Muscle layer of duodenum (tissue), 2 donors: ENCODE data around the gene NKAIN2.
"Not testable (repeated sequence)": the region's sequence is repeated elsewhere in the genome, so short reads cannot be mapped to it uniquely, and the experiment has no call there.

Experiments
- H3K27ac ChIP-seq: one replicate; pipeline ENCODE4 v1.7.0; 2013; ENCODE audit warnings: mild to moderate bottlenecking, low read length
- H3K27me3 ChIP-seq: one replicate; pipeline ENCODE4 v1.7.0; 2013; ENCODE audit warnings: low read depth, mild to moderate bottlenecking, control low read depth, low read length
- H3K36me3 ChIP-seq, 2 donors: one replicate each; pipeline ENCODE4 v1.7.0; 2013; ENCODE audit warnings: low read length in 2 of 2, control low read depth in 1 of 2, mild to moderate bottlenecking in 1 of 2; ENCODE audit not compliant: insufficient read depth in 2 of 2, control insufficient read depth in 1 of 2
- H3K4me1 ChIP-seq, 2 donors: one replicate each; pipeline ENCODE4 v1.7.0; 2013; ENCODE audit warnings: low read length in 2 of 2, mild to moderate bottlenecking in 2 of 2, control low read depth in 1 of 2, moderate library complexity in 1 of 2; ENCODE audit not compliant: insufficient read depth in 2 of 2, control insufficient read depth in 1 of 2
- H3K4me3 ChIP-seq, 2 donors: one replicate each; pipeline ENCODE4 v1.7.0; 2013; ENCODE audit warnings: low read length in 2 of 2, low read depth in 1 of 2, mild to moderate bottlenecking in 1 of 2
- H3K9me3 ChIP-seq, 2 donors: one replicate each; pipeline ENCODE4 v1.7.0; 2013; ENCODE audit warnings: low read length in 2 of 2, control low read depth in 1 of 2, mild to moderate bottlenecking in 1 of 2; ENCODE audit not compliant: control insufficient read depth in 1 of 2
- donor health status: healthy.

The NKAIN2 gene

GRCh38 chr6:124676033-124676432 lies 872.4 kb downstream of the NKAIN2 start:
- Histone ChIP-seq H3K4me1 (no peaks in the 10 kb centered on the region), H3K27me3 (no peaks in the 10 kb centered on the region), H3K36me3 (no peaks in the 10 kb centered on the region), H3K27ac (no peak overlapping the region), H3K9me3 (peaks cover 7 to 20% of the 10 kb centered on the region in 2 donors), H3K4me3 (no peak overlapping the region)

DNA sequence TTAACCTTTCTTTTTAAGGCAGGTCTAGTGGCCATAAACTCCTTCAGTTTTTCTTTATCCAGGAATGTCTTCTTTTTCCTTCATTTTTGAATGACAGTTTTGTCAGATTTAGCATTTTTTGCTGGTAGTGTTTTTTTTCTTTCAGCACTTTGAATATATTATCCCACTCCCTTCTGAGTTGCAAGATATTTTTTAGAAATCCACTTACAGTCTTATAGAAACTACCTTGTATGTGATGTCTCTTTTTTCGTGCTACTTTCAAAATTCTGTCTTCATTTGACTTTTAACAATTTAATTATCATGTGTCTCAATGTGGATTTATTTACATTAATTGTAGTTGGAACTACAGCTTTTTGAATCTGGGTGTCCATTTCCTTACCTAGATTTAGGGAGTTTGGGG lies 874.2 kb downstream of the NKAIN2 start:
- H3K9me3 ChIP-seq, result peaks cover 7 to 20% of the 10 kb centered on the region in 2 donors
- H3K27me3 ChIP-seq, result no peaks in the 10 kb centered on the region
- H3K4me3 ChIP-seq, result no peak overlapping the region

DNA sequence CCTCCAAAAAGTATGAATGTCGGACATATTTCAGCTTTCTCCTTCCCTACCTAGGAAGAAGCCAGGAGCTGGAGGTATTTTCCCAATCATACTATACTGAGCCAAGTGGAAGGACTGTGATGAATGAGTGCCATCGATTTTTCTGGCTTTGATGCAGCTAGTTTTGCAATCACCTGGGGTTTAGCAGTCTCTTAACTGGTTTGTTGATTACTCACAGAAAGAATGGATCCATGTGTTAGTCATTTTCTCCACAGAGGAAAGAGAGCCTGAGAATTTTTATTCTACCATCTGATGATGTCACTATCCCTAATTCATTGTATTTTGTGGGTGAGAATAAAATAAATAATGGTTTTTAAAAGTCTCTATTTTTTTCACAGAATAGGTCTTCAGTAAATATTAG lies 875.7 kb downstream of the NKAIN2 start:
- Histone ChIP-seq H3K27ac (no peak overlapping the region), H3K9me3 (peaks cover 7 to 14% of the 10 kb centered on the region in 2 donors), H3K4me3 (peak overlapping the region in 1 of 2 donors; percentile 20), H3K4me1 (no peaks in the 10 kb centered on the region), H3K27me3 (no peaks in the 10 kb centered on the region), H3K36me3 (no peaks in the 10 kb centered on the region)

More for the DNA sequence above, 874.2 kb downstream of the NKAIN2 start:
- H3K36me3 ChIP-seq, result no peaks in the 10 kb centered on the region
- no peaks in the 10 kb centered on the region for H3K4me1 ChIP-seq
- no peak overlapping the region for H3K27ac ChIP-seq

DNA sequence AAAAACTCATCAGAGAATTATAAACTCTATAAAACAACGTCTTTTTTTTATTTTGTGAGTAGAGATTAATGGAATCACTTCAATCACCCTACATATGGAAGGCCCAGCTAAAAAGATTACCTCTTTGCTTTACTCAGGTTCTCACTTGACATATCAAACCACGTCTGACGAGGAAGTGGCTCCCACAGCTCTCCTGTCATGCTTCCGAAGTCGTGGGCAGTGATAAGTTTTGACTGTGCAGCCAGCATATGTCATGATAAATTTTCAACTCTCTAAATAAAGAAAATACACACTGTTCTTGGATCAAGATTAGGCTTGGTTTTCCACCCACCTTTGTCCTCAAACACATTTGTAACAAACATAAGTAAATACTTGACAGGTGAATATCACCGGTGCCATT lies 879.1 kb downstream of the NKAIN2 start:
- Histone ChIP-seq H3K27me3 (no peaks in the 10 kb centered on the region), H3K27ac (no peak overlapping the region)

GRCh38 chr6:124683507-124683906 lies 879.8 kb downstream of the NKAIN2 start:
- peaks cover 3 to 7% of the 10 kb centered on the region in 2 donors for H3K9me3 ChIP-seq
- no peaks in the 10 kb centered on the region for H3K4me1 ChIP-seq
- H3K27ac ChIP-seq, result no peak overlapping the region
- H3K4me3 ChIP-seq, result no peak overlapping the region
- no peaks in the 10 kb centered on the region for H3K36me3 ChIP-seq
- H3K27me3 ChIP-seq, result no peaks in the 10 kb centered on the region

More for the DNA sequence above, 879.1 kb downstream of the NKAIN2 start:
- Histone ChIP-seq H3K36me3 (no peaks in the 10 kb centered on the region), H3K4me3 (no peak overlapping the region), H3K9me3 (peaks cover 5 to 11% of the 10 kb centered on the region in 2 donors), H3K4me1 (no peaks in the 10 kb centered on the region)

GRCh38 chr6:124684621-124685020 lies 881.0 kb downstream of the NKAIN2 start:
- no peak overlapping the region for H3K4me3 ChIP-seq
- no peaks in the 10 kb centered on the region for H3K4me1 ChIP-seq
- no peaks in the 10 kb centered on the region for H3K9me3 ChIP-seq
- H3K27me3 ChIP-seq, result no peaks in the 10 kb centered on the region
- H3K27ac ChIP-seq, result no peak overlapping the region
- no peaks in the 10 kb centered on the region for H3K36me3 ChIP-seq

GRCh38 chr6:124688369-124688768 lies 884.7 kb downstream of the NKAIN2 start:
- no peaks in the 10 kb centered on the region for H3K9me3 ChIP-seq
- H3K27ac ChIP-seq, result no peak overlapping the region
- H3K4me3 ChIP-seq, result no peak overlapping the region
- no peaks in the 10 kb centered on the region for H3K27me3 ChIP-seq
- H3K36me3 ChIP-seq, result no peaks in the 10 kb centered on the region
- H3K4me1 ChIP-seq, result no peaks in the 10 kb centered on the region

GRCh38 chr6:124694139-124694705 lies 890.6 kb downstream of the NKAIN2 start:
- Histone ChIP-seq H3K9me3 (no peaks in the 10 kb centered on the region), H3K4me3 (no peak overlapping the region), H3K27ac (no peak overlapping the region), H3K36me3 (no peaks in the 10 kb centered on the region), H3K27me3 (no peaks in the 10 kb centered on the region), H3K4me1 (no peaks in the 10 kb centered on the region)

- no peaks in the 10 kb centered on the region for H3K4me1 ChIP-seq
- no peaks in the 10 kb centered on the region for H3K9me3 ChIP-seq
- no peak overlapping the region for H3K4me3 ChIP-seq
- no peaks in the 10 kb centered on the region for H3K36me3 ChIP-seq
- H3K27ac ChIP-seq, result no peak overlapping the region
- H3K27me3 ChIP-seq, result no peaks in the 10 kb centered on the region
These were observed 895.4 kb downstream of the NKAIN2 start for GRCh38 chr6:124699038-124699437.

- H3K36me3 ChIP-seq, result no peaks in the 10 kb centered on the region
- H3K4me3 ChIP-seq, result no peak overlapping the region
- no peaks in the 10 kb centered on the region for H3K4me1 ChIP-seq
These were observed 899.9 kb downstream of the NKAIN2 start for GRCh38 chr6:124703541-124703940.

DNA sequence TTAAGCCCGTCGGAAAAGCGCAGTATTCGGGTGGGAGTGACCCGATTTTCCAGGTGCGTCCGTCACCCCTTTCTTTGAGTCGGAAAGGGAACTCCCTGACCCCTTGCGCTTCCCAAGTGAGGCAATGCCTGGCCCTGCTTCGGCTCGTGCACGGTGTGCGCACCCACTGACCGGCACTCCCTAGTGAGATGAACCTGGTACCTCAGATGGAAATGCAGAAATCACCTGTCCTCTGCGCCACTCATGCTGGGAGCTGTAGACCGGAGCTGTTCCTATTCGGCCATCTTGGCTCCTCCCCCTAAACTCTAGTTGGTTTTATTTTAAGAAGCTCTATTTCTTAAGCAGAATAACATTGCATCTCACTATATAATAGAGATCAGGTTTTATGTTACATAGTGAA lies 908.9 kb downstream of the NKAIN2 start:
- H3K27ac ChIP-seq, H3K27me3 ChIP-seq, H3K4me1 ChIP-seq, H3K4me3 ChIP-seq, H3K9me3 ChIP-seq, H3K36me3 ChIP-seq: not testable (repeated sequence)

More at GRCh38 chr6:124703541-124703940, 899.9 kb downstream of the NKAIN2 start:
- Histone ChIP-seq H3K9me3 (no peaks in the 10 kb centered on the region), H3K27me3 (no peaks in the 10 kb centered on the region), H3K27ac (no peak overlapping the region)

- H3K27ac ChIP-seq, result no peak overlapping the region
- H3K4me3 ChIP-seq, result no peak overlapping the region
- H3K4me1 ChIP-seq, result no peaks in the 10 kb centered on the region
- H3K36me3 ChIP-seq, result no peaks in the 10 kb centered on the region
- H3K27me3 ChIP-seq, result no peaks in the 10 kb centered on the region
- H3K9me3 ChIP-seq, result no peaks in the 10 kb centered on the region
These were observed 911.1 kb downstream of the NKAIN2 start for GRCh38 chr6:124714728-124715127.
